GM12878 (cell line): ENCODE data around the gene KCNQ1OT1. TPM values are rescaled to one million over a fixed set of nuclear protein-coding genes. Genes with fewer than 3 reads are reported as not detected.

Experiments used
- ATAC-seq: fragments of 200-7000 bp; cut with Tn5 transposase; 3 replicates; pipeline ENCODE4 v1.9.1; 2020; ENCODE audit warnings: mild to moderate bottlenecking, moderate library complexity
- BruUV-seq: library from RNA; stranded (reverse); fragments of 400-500 nt; replicated peaks from 2 replicates; lab custom pipeline; 2021; lab: Mats Ljungman, UMichigan
- CTCF ChIA-PET: fragments of 300-600 bp; sonication (Branson Sonifier 250); formaldehyde crosslinking; extraction: SDS; loops from one replicate; lab custom pipeline; 2021; ENCODE audit warnings: inconsistent platforms; lab: Yijun Ruan, JAX
- POLR2A ChIA-PET: fragments of 350-600 bp; formaldehyde crosslinking; extraction: SDS; loops from one replicate; lab custom pipeline; 2021; ENCODE audit warnings: inconsistent platforms; lab: Charles Lee
- RAD21 ChIA-PET: fragments of 300-600 bp; sonication (Branson Sonifier 250); formaldehyde crosslinking; loops from one replicate; lab custom pipeline; 2023; ENCODE audit warnings: antibody characterized with exemption; ENCODE audit not compliant: unreplicated experiment; lab: Charles Lee
- SMC1A ChIA-PET: fragments of 300-600 bp; sonication (Branson Sonifier 250); formaldehyde crosslinking; loops from one replicate; lab custom pipeline; 2023; ENCODE audit not compliant: unreplicated experiment, uncharacterized antibody; lab: Charles Lee
- DNase-seq: peaks from one replicate; pipeline ENCODE4 v3.0.0-alpha.2; 2011; ENCODE audit warnings: low read depth, low spot score
- FAIRE-seq: peaks from 3 replicates; lab custom pipeline; 2011; peaks lifted over from hg19 to GRCh38; lab: Jason Lieb, UNC
- H2AFZ ChIP-seq: 2 replicates; pipeline ENCODE4 v1.6.0; 2011; ENCODE audit warnings: low read depth, low read length, control low read depth; ENCODE audit not compliant: control insufficient read depth
- H3K27ac ChIP-seq: 2 replicates; pipeline ENCODE4 v1.5.1; 2011; ENCODE audit warnings: control low read depth; ENCODE audit not compliant: control insufficient read depth, insufficient read depth
- H3K27me3 ChIP-seq, 2 experiments: replicated peaks in 1 of 2; 2 replicates each; pipeline versions ENCODE4 v1.6.0 to v1.6.1; 2011; ENCODE audit warnings: low read length in 1 of 2; ENCODE audit not compliant: control insufficient read depth in 2 of 2, insufficient read depth in 2 of 2
- H3K36me3 ChIP-seq, 2 experiments: 2 replicates each; pipeline ENCODE4 v1.5.1; 2011; ENCODE audit warnings: low read length in 1 of 2; ENCODE audit not compliant: control insufficient read depth in 2 of 2, insufficient read depth in 2 of 2
- H3K4me1 ChIP-seq: 2 replicates; pipeline ENCODE4 v1.6.1; 2011; ENCODE audit warnings: mild to moderate bottlenecking, low read length, moderate library complexity, mixed read lengths; ENCODE audit not compliant: control insufficient read depth, insufficient read depth
- H3K4me2 ChIP-seq: 2 replicates; pipeline ENCODE4 v1.6.0; 2011; ENCODE audit warnings: control low read depth; ENCODE audit not compliant: control insufficient read depth, insufficient read depth
- H3K4me3 ChIP-seq: fragments of 200-600 bp; sonication (generic); 2 replicates; pipeline ENCODE4 v1.5.1; 2016
- H3K79me2 ChIP-seq: 2 replicates; pipeline ENCODE4 v1.6.0; 2011; ENCODE audit warnings: low read length; ENCODE audit not compliant: control insufficient read depth, insufficient read depth
- H3K9ac ChIP-seq: 2 replicates; pipeline ENCODE4 v1.8.0; 2011; ENCODE audit warnings: low read length, control low read depth, mixed read lengths; ENCODE audit not compliant: control insufficient read depth, insufficient read depth
- H3K9me3 ChIP-seq: replicated peaks from 3 replicates; pipeline ENCODE4 v1.5.1; 2011; ENCODE audit warnings: mild to moderate bottlenecking, low read length; ENCODE audit not compliant: control insufficient read depth, insufficient read depth
- H4K20me1 ChIP-seq: 2 replicates; pipeline ENCODE4 v1.6.0; 2011; ENCODE audit not compliant: control insufficient read depth, insufficient read depth
- BCL11A ChIP-seq: IDR thresholded peaks from 2 replicates; pipeline ENCODE4 v1.6.1; 2011; ENCODE audit warnings: low read depth, low read length
- DPF2 ChIP-seq: fragments of 450-650 bp; IDR thresholded peaks from 2 replicates; pipeline ENCODE4 v1.6.1; 2017; ENCODE audit warnings: mild to moderate bottlenecking
- IKZF2 ChIP-seq, 2 experiments: fragments of 450-650 bp; IDR thresholded peaks; 2 replicates each; pipeline ENCODE4 v1.6.1; 2017; ENCODE audit warnings: mild to moderate bottlenecking in 2 of 2, moderate library complexity in 2 of 2
- PBX3 ChIP-seq: IDR thresholded peaks from 2 replicates; pipeline ENCODE4 v1.6.1; 2011; ENCODE audit warnings: mild to moderate bottlenecking, low read depth, low read length, moderate library complexity; ENCODE audit not compliant: insufficient replicate concordance
- TCF12 ChIP-seq: IDR thresholded peaks from 2 replicates; pipeline ENCODE4 v1.6.1; 2011; ENCODE audit warnings: low read depth, mild to moderate bottlenecking, low read length
- ZNF24 ChIP-seq: fragments of 450-650 bp; IDR thresholded peaks from 2 replicates; pipeline ENCODE4 v1.6.1; 2017; ENCODE audit warnings: antibody characterized with exemption, mild to moderate bottlenecking
- ZZZ3 ChIP-seq: IDR thresholded peaks from 2 replicates; pipeline ENCODE4 v1.6.1; 2011; ENCODE audit warnings: low read depth; ENCODE audit not compliant: control insufficient read depth, insufficient read length
- WGBS: methylation state at CpG from one replicate; pipeline ENCODE4 v1.1.6; 2016; ENCODE audit warnings: low lambda C conversion rate; ENCODE audit not compliant: insufficient replicate concordance, insufficient coverage; ENCODE audit errors: missing lambda C conversion rate; 5-methylcytosine and 5-hydroxymethylcytosine counted together
- in situ Hi-C: fragments of 300-500 bp; cut with MboI; formaldehyde crosslinking; loops from 9 replicates; pipeline ENCODE4 v1.14.3; 2018; ENCODE audit warnings: mixed read lengths
- intact Hi-C: fragments of 100-400 bp; cut with micrococcal nuclease; formaldehyde crosslinking; loops from one replicate; pipeline ENCODE4 v1.14.2; 2022; ENCODE audit not compliant: unreplicated experiment
- polyA plus RNA-seq, 11 experiments: library from polyadenylated mRNA; depleted of rRNA in 4 of 11; unstranded in 6 of 11; stranded (reverse) in 5 of 11; fragments of >200 nt; fragmentation: Nextera tagmentation in 4 of 11; fragmentation: Illumina TruSeq in 1 of 11; extraction: Ambion mirVana in 4 of 11; extraction: Trizol in 1 of 11; gene quantifications; 1 replicate in 1 of 11; 2 replicates in 10 of 11; pipeline versions ENCODE4 v1.2.1 to v1.2.3, GENCODE V29; 2011 to 2016; ENCODE audit warnings: inconsistent platforms in 2 of 11, missing spikeins in 2 of 11, low read depth in 1 of 11
- total RNA-seq, 4 experiments: library from RNA; depleted of rRNA in 3 of 4; stranded (reverse); fragments of >200 nt in 3 of 4; fragmentation: Illumina TruSeq in 1 of 4; extraction: Trizol in 1 of 4; gene quantifications; 2 replicates each; pipeline versions ENCODE4 v1.2.1 to v1.2.3, GENCODE V29; 2013 to 2021
- TF ChIP-seq, protein P1 (sequence below): IDR thresholded peaks from 2 replicates; pipeline ENCODE4 v1.6.1; 2011; ENCODE audit warnings: low read depth, mild to moderate bottlenecking, low read length, moderate library complexity, borderline replicate concordance; ENCODE audit errors: extremely low read depth
- TF ChIP-seq, protein P2 (sequence below): IDR thresholded peaks from 2 replicates; pipeline ENCODE4 v1.6.1; 2012; ENCODE audit warnings: improper control_type of control experiment, low read depth, low read length; ENCODE audit not compliant: insufficient replicate concordance

KCNQ1OT1 gene
- total and polyA plus RNA-seq, 10 of the 15 experiments (the other 5 are each of a cell fraction or from before 2014, with no cell fraction given): 0.02 to 1.6 (median 0.41) TPM

DNA sequence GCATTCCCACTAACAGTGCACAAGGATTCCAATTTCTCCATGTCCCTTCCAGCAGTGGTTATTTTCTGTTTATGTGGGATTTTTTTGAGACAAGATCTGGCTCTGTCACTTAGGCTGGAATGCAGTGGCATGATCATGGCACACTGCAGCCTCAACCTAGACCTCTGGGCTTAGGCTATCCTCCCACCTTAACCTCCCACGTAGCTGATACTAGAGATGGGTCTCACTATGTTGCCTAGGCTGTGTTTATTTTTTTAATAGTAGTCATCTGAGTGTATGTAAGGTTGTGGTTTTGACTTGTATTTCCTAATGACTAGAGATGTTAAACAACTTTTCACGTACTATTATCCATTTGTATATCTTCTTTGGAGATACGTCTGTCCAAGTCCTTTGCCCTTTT, 74.6 kb downstream of the KCNQ1OT1 start:
- DNase-seq (no peak), ATAC-seq (no peak), FAIRE-seq (no peak)
- H2AFZ ChIP-seq: no peak overlapping the region
- CTCF ChIA-PET: no interaction called here
- H3K9me3 ChIP-seq: no peaks in the 10 kb centered on the region; the same call in 2 of the 3 replicates
- POLR2A ChIA-PET: no interaction called here
- no peaks in the 10 kb centered on the region for H3K27me3 ChIP-seq
- 31% methylated on average over 3 of the region's 3 CpGs for WGBS
- in situ Hi-C loops (no loop called here), intact Hi-C loops (no loop called here)
- SMC1A ChIA-PET: no interaction called here
- H3K4me3 ChIP-seq: no peak overlapping the region
- no peak overlapping the region for H3K9ac ChIP-seq
- H4K20me1 ChIP-seq: no peaks in the 10 kb centered on the region
- H3K27ac ChIP-seq: no peak overlapping the region
- peaks cover 5% of the 10 kb centered on the region; the same call in 1 of the 2 replicates for H3K4me1 ChIP-seq
- no peak for TF ChIP-seq DPF2
- TF ChIP-seq BCL11A: no peak
- no peak for TF ChIP-seq ZNF24
- no peak for TF ChIP-seq ZZZ3
- no peak for TF ChIP-seq IKZF2 (IDR thresholded peaks at IDR 0.05)
- TF ChIP-seq, protein P1, sequence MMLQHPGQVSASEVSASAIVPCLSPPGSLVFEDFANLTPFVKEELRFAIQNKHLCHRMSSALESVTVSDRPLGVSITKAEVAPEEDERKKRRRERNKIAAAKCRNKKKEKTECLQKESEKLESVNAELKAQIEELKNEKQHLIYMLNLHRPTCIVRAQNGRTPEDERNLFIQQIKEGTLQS: no peak
- TF ChIP-seq PBX3: no peak
- TF ChIP-seq TCF12: no peak
- TF ChIP-seq, protein P2, sequence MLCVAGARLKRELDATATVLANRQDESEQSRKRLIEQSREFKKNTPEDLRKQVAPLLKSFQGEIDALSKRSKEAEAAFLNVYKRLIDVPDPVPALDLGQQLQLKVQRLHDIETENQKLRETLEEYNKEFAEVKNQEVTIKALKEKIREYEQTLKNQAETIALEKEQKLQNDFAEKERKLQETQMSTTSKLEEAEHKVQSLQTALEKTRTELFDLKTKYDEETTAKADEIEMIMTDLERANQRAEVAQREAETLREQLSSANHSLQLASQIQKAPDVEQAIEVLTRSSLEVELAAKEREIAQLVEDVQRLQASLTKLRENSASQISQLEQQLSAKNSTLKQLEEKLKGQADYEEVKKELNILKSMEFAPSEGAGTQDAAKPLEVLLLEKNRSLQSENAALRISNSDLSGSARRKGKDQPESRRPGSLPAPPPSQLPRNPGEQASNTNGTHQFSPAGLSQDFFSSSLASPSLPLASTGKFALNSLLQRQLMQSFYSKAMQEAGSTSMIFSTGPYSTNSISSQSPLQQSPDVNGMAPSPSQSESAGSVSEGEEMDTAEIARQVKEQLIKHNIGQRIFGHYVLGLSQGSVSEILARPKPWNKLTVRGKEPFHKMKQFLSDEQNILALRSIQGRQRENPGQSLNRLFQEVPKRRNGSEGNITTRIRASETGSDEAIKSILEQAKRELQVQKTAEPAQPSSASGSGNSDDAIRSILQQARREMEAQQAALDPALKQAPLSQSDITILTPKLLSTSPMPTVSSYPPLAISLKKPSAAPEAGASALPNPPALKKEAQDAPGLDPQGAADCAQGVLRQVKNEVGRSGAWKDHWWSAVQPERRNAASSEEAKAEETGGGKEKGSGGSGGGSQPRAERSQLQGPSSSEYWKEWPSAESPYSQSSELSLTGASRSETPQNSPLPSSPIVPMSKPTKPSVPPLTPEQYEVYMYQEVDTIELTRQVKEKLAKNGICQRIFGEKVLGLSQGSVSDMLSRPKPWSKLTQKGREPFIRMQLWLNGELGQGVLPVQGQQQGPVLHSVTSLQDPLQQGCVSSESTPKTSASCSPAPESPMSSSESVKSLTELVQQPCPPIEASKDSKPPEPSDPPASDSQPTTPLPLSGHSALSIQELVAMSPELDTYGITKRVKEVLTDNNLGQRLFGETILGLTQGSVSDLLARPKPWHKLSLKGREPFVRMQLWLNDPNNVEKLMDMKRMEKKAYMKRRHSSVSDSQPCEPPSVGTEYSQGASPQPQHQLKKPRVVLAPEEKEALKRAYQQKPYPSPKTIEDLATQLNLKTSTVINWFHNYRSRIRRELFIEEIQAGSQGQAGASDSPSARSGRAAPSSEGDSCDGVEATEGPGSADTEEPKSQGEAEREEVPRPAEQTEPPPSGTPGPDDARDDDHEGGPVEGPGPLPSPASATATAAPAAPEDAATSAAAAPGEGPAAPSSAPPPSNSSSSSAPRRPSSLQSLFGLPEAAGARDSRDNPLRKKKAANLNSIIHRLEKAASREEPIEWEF: no peak
- no peaks in the 10 kb centered on the region for H3K36me3 ChIP-seq
- no peaks in the 10 kb centered on the region for H3K79me2 ChIP-seq
- no peak overlapping the region for H3K4me2 ChIP-seq
- RAD21 ChIA-PET: no interaction called here
- BruUV-seq: no TSS peak
